HG03039 (cell line): ENCODE measurements around the gene ANP32A.

ENCODE experiments used
- ATAC-seq: cut with Tn5 transposase; IDR thresholded peaks from one replicate; pipeline ENCODE4 v1.9.1; 2021; ENCODE audit warnings: mild to moderate bottlenecking, moderate library complexity; ENCODE audit not compliant: unreplicated experiment

Gene ANP32A

DNA sequence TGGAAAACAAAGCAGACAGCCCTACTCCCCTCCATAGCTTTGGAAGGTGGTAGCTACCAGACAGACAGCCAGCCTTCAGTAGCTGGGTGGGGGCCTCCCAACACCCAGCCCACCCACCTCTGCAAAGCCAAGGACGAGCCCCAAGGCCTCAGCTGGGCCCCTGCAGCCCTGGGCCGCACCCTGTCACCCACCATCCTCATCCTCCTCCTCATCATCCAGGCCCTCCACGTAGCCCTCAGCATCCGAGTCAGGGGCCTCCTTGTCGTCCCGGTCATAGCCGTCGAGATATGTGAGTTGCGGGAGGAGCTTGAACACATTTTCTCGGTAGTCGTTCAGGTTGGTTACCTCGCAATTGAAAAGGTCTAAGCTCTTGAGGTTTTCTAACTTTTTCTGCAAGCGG is 36.5 kb downstream of the ANP32A start:
- no peak for ATAC-seq

DNA sequence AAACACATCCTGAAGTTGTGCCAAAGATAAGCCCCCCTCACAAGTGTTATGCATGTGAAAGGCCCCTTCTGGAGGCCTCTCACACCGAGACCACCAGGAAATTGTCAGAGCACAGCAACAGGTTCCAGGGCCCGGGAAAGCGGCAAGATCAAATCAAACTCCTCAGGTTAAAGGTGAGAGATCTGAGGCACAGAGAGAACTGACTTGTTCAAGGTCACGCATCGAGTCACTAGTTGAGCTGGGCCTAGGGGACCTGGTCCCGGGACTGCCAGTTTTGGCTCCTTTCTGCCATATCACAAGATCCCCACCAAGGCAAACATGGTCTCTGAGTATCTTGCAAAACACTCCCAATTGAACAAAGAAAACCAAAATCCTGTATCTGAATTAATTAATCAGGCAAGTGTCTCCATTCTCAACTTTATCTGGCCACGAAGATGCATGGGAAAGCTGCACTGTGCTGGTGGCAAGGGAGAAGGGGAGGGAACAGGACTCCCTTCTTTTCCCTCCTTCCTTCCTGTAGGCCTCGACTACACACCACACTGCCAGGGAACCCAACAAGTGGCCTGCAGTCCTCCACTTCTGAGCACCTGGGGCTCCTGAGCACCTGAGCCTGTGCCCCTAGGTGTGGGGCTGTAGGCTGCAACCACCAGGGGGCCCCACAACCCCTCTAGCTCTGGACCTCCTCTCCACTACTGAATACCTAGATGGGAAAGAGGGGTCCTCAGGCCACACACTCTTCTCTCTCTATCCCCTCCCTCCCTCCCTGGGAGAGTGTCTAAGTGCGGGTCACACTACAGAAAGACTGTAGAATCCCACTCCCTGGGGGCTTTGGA is 37.3 kb downstream of the ANP32A start:
- no peak for ATAC-seq

DNA sequence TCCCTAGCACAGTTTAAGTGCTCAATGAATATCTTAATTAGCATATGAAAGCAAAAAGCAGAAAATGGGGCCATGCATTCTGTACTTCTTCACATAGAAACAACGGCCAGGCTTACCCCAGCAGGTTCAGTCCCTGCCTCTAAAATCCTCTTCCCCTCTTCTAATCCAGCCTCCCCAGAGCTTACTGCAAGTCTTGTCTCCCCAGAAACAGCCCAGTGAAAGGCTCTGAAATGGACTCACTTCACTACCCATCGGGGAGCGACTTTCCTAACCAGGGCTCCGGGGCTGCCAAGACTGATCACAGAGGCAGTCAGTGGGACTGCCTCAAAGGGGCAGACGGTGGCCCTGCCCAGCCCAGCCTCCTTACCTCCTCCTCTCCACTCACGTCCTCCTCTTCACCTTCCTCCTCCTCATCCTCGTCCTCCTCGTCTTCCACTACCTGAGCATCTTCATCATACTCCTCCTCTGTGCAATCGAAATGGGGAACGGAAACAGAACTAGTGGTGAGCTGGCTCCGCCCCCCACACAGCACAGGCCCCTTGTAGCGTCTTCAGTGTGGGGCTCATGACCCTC is 38.0 kb downstream of the ANP32A start:
- ATAC-seq = no peak

DNA sequence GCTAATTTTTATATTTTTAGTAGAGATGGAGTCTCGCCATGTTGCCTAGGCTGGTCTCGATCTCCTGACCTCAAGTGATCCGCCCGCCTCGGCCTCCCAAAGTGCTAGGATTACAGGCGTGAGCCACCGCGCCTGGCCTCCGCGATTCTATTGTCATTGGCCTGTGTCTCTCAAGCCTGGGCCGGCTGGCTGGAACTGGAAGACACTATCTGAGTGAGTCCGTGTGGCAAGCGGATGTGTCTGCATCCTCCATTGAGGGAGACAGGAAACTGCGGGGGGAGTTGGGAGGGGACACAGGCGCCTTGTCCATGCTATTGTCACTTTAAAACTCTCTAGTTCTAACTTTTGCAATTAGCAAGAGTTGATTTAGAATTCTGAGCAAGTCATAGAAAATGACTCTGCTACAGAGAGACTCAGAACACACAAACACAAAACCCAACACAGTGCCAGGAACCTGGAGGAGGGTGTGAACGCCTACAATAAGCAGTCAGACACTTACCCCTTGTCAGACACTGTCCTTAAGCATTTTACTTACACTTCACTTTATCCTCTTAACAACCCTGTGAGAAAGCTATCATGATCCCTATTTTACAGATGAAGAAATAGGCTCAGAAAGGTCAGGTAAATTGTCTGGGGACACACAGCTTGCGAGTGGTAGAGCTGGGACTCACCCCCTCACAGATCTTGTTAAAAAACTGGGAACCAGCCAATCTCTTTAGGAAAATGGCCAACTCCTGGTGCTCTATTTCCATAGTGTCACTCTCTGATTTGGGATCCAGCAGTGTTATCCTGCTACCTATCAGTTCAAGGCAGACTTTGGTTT is 38.7 kb downstream of the ANP32A start:
- ATAC-seq = no peak

DNA sequence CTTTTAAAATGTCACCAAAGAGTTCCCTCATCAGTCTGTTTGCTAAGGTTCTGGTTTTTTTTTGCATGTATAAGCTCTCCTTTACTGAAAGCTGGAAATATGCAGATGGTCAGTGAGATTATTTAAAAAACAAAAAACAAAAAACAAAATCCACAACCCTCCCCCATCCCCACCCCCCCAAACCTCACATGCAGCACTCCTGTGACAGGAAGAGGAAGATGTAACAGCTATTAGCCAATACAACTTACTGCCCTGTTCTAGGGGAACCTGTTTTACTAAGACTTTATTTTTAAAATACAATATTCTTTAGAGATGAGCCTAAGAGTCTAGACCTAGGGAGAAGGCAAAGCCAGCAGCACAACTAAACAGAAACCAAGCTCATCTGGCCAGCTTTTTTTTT is 39.5 kb downstream of the ANP32A start:
- no peak for ATAC-seq

DNA sequence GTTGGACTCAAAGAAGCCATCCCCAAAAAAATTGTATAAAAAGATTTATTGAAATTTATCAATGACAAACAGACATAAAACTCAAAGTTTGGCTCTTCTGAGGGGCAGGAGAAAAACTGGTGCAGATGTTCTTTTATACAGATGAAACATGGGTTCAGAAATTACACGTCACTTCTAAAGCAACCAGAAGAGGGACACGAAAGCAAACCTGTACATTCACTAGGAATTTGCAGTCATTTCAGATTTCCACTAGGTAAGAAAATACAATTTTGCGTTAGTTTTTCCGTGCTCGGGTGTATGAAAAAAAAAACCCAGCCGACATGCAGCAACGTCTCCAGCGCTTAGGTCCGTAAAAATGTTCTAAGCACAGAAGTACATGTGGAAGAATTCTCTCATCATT is 41.8 kb downstream of the ANP32A start:
- no peak for ATAC-seq

DNA sequence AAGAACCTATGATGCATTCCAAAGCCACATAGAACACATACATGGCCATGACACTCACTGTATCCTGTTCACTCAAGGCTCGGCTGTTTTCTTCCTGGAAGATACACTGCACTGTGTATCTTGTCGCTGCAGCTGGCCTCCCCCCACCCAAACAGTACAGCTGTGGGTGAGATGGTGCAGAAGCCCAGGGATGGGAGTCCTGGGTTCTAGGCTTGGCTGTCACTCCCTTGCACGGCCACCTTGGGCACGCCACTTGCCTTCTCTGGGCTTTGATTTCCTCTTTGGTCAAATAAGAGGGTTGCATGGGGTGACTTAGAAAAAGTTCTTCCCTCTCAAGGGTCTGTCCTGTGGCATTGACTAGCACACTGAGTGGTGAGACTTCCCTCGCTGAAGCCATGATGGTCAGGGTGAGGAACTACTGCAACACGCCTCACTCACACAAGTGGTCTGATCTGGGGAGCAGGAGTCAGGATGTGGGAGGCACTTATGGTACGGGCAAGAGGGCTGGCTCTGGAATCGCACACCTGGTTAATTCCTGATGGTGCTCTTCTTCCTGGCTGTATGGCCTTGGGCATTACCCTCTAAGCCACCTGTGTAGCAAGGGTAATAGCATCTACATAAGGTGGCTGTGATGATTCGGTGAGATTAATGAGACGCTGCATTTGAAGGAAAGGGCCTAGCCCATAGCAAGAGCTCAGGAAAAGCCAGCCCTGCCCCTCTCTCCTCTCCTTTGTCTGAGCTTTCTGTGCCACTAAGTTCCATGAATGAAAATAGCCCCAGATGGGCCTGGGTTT is 44.0 kb downstream of the ANP32A start:
- ATAC-seq = no peak

DNA sequence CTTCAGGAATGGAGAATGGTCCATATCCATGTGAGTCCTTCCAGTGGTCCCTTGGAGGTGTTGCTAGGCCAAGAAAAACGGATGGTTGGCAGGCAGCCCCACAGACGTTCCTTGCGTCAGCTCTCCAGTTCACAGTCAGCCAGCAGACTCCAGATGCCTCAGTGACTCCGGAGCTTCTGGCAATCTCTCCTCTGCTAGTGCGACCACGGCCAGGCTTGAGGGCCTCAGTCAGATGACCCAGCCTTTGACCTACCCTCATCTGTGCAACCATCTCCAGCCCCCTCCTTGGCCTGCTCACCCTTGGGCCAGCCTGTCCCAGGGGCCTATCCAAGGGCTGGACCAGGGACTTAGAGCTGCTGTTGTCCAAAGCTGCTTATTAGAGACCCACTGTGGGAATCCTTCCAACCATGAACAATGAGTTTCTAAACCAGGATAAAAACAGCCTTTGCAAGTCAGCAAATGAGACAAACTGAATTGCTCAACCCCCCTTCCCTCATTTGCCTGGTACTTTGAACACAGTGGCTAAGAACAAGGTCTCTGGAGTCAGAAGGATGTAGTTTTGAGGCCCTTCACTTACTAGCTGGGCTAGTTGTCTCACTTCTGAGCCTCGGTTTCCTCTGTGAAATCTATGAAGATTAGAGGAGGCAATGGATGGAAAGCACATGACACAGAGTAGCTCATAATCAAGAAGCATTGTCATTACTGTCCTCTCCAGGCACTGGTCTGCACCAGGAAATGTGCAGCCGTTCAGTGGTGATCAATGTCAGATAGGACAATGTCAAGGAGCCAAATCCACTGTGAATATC is 44.8 kb downstream of the ANP32A start:
- no peak for ATAC-seq

DNA sequence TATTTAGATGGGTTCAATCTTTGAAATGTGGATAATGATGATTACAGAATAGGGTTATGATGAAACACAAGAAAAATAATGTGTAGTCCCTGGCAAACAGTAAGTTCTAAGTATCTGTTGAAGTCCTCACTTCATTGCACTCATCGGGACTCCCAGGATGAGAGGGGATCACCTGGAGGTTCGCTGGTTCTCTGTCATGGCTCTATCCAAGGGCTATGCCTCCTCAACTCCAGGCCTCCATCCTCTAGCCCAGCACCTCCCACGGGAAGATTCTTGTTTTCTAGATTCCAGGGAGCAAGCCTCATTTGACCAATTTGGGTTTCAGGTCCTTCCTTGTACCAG is 45.5 kb downstream of the ANP32A start:
- ATAC-seq = no peak

DNA sequence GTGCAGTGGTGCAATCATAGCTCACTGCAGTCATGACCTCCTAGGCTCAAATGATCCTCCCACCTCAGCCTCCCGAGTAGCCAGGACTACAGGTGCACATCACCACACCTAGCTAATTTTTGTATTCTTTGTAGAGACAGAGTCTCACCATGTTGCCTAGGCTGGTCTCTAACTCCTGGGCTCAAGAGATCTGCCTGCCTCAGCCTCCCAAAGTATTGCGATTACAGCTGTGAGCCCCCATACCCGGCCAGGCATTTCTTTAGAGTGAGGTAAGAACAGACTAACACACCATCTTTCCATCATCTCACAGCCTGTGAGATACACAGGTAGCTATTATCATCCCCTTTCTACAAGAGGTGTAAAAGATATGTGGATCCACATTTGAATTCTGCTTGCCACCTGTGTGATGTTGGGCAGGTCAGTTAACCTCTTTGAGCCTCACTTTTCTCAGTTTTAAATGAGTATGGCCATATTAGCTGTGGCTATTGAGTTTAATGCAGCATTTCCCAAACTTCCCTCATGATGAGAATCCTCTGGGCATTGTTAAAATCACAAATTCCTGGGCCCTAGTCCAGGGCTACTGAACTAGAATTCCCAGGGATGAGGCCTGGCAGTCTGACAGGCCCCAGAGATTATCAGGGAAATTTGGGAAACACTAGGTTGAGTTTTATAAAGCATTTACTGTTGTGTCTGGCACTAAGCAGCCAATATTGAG is 46.0 kb downstream of the ANP32A start:
- no peak for ATAC-seq

DNA sequence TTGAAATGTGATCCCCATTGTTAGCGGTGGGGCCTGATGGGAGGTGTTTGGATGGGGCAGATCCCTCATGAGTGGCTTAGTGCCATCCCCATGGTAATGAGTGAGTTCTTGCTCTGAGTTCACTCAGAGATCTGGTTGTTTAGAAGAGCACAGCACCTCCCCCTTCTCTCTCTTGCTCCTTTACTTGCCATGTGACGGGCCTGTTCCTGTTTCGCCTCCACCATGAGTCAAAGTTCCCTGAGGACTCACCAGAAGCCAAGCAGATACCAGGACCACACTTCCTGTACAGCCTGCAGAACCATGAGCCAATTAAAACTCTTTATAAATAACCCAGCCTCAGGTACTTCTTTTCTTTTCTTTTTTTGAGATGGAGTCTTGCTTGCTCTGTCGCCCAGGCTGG is 46.6 kb downstream of the ANP32A start:
- no peak for ATAC-seq

DNA sequence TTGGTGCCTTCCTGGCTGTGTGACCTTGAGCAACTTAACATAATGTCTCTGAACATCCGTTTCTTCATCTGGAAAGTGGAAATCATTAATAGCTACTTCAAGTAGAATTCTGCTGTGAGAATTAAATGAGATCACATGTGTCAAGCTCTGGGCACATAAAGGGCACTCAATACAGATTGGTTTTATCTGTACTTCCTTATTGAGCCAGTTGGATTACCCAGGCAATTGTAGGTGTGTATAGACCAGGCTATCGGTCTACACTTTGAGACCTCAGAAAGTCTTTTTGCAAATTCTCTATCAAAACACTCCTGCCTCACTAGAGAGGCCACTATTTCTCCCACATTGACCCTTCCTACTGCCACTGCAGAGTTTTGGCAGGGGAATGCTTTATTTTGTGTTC is 47.7 kb downstream of the ANP32A start:
- no peak for ATAC-seq

DNA sequence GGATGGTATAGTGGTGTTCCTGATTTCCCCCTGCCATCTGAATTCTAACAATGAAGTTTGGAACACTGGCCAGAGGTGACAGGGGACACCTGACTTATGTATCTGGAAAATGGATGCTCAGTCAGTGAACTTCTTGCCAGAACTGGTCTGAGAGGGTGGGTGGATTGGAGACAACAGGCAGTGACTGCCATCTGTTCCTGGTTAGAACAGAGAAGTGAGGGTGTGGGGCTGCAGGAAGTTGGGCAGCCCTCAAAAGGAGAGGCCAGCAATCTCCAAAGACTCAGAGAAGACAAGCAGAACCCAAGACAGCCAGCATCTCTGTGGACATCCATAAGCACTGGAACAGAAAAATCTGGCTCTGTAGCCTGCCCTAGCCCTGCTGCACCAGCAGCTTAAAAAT is 50.5 kb downstream of the ANP32A start:
- ATAC-seq = no peak

DNA sequence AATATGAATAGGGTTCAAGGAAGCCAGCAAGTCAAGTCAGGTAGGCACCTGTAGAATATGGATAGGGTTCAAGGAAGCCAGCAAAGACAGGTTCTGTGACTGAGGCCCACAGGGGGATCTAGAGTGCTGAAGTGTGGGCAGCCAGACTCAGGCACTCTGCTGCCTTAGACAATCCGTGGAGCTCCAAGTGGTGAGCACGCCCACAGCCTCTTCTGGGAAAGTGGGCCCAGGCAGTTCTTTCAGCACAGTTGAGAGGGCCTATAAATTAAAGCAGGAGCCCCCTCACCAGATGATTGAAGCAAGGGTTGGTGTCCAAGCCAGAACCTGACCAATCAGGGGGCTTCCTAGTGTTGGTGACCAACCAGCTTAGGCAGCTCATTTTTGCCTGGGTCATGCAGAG is 51.0 kb downstream of the ANP32A start:
- no peak for ATAC-seq

DNA sequence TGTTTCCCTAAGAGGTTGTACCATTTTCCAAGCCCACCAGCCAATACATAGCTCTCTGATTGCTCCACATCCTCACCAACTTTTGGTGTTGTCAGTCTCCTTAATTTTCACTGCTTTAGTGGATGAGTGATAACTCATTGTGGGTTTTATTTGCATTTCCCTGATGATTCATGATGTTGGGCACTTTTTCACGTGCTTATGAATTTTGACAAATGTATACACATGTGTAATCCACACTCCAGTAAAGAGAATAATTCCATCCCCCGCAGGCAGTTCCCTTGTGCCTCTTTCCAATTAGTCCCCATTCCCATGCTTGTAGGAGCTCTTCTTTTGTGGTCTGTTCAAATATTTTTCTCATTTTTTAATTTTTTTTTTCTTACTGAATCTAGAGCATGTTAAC is 52.4 kb downstream of the ANP32A start:
- no peak for ATAC-seq

DNA sequence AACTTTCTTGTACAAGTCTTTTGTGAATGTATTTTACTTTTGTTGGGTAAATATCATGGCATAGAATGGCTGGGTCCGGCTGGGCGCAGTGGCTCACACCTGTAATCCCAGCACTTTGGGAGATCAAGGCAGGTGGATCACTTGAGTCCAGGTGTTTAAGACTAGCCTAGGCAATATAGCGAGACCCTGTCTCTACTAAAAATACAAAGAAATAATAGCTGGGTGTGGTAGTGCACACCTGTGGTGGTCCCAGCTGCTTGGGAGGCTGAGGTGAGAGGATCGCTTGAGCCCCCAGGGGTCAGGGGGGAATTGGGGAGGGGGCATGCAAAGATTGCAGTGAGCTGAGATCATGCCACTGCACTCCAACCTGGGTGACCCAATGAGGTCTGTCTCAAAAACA is 52.9 kb downstream of the ANP32A start:
- no peak for ATAC-seq

DNA sequence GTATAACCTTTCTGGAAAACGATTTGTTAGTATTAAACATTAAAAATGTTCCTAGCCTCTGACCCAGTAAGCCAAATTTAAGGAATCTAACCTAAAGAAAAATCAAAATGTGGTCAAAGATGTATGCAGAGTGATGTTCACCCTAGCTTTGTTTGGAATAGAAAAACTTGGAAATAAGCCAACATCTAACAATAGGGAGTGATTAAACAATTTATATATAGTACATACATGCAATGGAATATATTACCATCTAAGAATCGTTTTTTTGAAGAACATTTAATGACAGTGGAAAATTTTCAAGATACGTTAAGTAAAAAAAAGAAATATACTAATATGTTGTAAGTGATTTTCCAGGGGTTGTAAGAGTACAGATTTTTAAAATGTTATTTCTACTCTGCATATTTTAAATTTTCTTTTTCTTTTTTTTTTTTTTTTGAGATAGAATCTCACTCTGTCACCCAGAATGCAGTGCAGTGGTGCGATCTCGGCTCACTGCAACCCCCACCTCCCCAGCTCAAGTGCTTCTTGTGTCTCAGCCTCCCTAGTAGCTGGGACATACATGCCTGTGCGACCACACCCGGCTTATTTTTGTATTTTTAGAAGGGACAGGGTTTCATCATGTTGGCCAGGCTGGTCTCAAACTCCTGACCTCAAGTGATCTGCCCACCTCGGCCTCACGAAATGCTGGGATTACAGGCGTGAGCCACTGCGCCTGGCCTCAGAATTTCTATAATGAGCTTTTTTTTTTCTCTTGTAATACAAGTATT is 54.9 kb downstream of the ANP32A start:
- ATAC-seq = no peak

DNA sequence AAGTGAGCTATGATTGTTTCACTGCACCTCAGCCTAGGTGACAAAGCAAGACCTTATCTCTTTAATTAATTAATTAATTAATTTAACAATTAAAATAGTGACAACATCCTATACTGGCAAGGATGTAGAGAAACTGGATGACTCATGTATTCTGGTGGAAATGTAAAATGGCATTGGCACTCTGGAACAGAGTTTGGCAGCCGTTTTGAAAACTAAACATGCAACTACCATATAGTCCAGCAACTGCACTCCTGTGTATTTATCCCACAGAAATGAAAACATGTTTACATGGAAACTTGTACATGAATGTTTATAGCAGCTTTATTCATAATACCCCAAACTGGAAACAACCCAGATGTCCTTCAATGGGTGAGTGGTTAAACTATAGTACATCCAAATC is 56.6 kb downstream of the ANP32A start:
- no peak for ATAC-seq

DNA sequence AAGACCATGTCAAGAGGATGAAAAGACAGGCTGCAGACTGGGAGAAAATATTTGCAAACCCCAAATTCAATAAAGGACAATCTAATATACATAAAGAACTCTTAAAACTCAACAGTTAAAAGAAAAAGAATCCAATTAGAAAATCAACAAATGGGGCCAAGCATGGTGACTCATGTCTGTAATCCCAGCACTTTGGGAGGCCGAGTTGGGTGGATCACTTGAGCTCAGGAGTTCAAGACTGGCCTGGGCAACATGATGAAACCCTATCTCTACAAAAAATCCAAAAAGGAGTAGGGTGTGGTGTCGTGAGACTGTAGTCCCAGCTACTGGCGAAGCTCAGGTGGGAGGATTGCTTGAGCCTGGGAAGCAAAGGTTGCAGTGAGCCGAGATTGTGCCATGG is 57.6 kb downstream of the ANP32A start:
- no peak for ATAC-seq
